Natural killer cell (primary cell): ENCODE results near the gene PTPRK. TPM values are rescaled to one million over a fixed set of nuclear protein-coding genes. Genes with fewer than 3 reads are reported as not detected.

Source experiments
- ATAC-seq, 3 donors: fragments of 150-1000 bp in 2 of 3; fragments of 200-7000 bp in 1 of 3; cut with Tn5 transposase; 1 replicate in 1 of 3; 2 replicates in 2 of 3; pipeline ENCODE4 v1.10.0; 2021; ENCODE audit warnings: mild to moderate bottlenecking in 2 of 3, moderate library complexity in 2 of 3
- DNase-seq, 2 donors: peaks; one replicate each; pipeline versions ENCODE4 v3.0.0 to v3.0.0-alpha.2; 2013 to 2021; ENCODE audit warnings: mixed read lengths in 1 of 2
- H3K27ac ChIP-seq: one replicate; pipeline ENCODE4 v1.5.1; 2013; ENCODE audit warnings: mild to moderate bottlenecking, low read length
- H3K27me3 ChIP-seq: one replicate; pipeline ENCODE4 v1.6.1; 2013; ENCODE audit warnings: low read length; ENCODE audit not compliant: control insufficient read depth, insufficient read depth
- H3K36me3 ChIP-seq: one replicate; pipeline ENCODE4 v1.6.1; 2013; ENCODE audit warnings: low read length; ENCODE audit not compliant: control insufficient read depth, insufficient read depth
- H3K4me1 ChIP-seq: one replicate; pipeline ENCODE4 v1.6.1; 2013; ENCODE audit warnings: low read length; ENCODE audit not compliant: control insufficient read depth, insufficient read depth
- H3K4me3 ChIP-seq: one replicate; pipeline ENCODE4 v1.5.1; 2013; ENCODE audit warnings: low read length
- H3K9me3 ChIP-seq: one replicate; pipeline ENCODE4 v1.6.1; 2013; ENCODE audit warnings: low read length; ENCODE audit not compliant: control insufficient read depth, insufficient read depth
- H3K27ac Mint-ChIP-seq, 2 donors: one replicate each; pipeline ENCODE4 v1.8.0; 2022; ENCODE audit warnings: mild to moderate bottlenecking in 2 of 2, mixed read lengths in 2 of 2, moderate library complexity in 1 of 2
- H3K27me3 Mint-ChIP-seq, 2 donors: one replicate each; pipeline ENCODE4 v1.8.0; 2022; ENCODE audit warnings: low read depth in 2 of 2, mixed read lengths in 2 of 2
- H3K36me3 Mint-ChIP-seq: one replicate; pipeline ENCODE4 v1.8.0; 2022; ENCODE audit warnings: mixed read lengths
- H3K4me1 Mint-ChIP-seq, 2 donors: one replicate each; pipeline ENCODE4 v1.8.0; 2022; ENCODE audit warnings: mixed read lengths in 2 of 2
- H3K4me3 Mint-ChIP-seq: one replicate; pipeline ENCODE4 v1.8.0; 2022; ENCODE audit warnings: mild to moderate bottlenecking, moderate library complexity, mixed read lengths
- H3K9me3 Mint-ChIP-seq, 2 donors: one replicate each; pipeline ENCODE4 v1.8.0; 2022; ENCODE audit warnings: mixed read lengths in 2 of 2
- WGBS: methylation state at CpG from one replicate; pipeline ENCODE4 v1.1.7; 2013; ENCODE audit warnings: missing lambda C conversion rate; ENCODE audit not compliant: insufficient coverage; 5-methylcytosine and 5-hydroxymethylcytosine counted together
- intact Hi-C: fragments of 100-400 bp; cut with micrococcal nuclease; formaldehyde crosslinking; loops from one replicate; pipeline ENCODE4 v1.14.2; 2022
- total RNA-seq, 4 donors: library from RNA; stranded (reverse); fragments of 120-200 nt in 1 of 4; gene quantifications; one replicate each; pipeline versions ENCODE4 v1.2.3 to v1.2.4, GENCODE V29; 2013 to 2022
- TF ChIP-seq, protein P1 (sequence below): fragments of 200-600 bp; IDR thresholded peaks from one replicate; pipeline ENCODE4 v1.8.0; 2022; ENCODE audit warnings: antibody characterized with exemption

PTPRK gene
- total RNA-seq, 3 donors from 2014 or later (not counting 1 experiment from before 2014, with no cell fraction given): 0.14 to 1.2 (median 0.95) TPM

- WGBS: 44% methylated on average over 2 of the region's 3 CpGs
- no peaks in the 10 kb centered on the region for H3K9me3 ChIP-seq
- ATAC-seq (no peak), DNase-seq (no peak)
- no peak overlapping the region for H3K27ac ChIP-seq
- no peaks in the 10 kb centered on the region for H3K4me1 ChIP-seq
- no peak overlapping the region for H3K4me3 ChIP-seq
- H3K4me1 Mint-ChIP-seq: no peaks in the 10 kb centered on the region
- H3K4me3 Mint-ChIP-seq: no peak overlapping the region
- TF ChIP-seq, protein P1, sequence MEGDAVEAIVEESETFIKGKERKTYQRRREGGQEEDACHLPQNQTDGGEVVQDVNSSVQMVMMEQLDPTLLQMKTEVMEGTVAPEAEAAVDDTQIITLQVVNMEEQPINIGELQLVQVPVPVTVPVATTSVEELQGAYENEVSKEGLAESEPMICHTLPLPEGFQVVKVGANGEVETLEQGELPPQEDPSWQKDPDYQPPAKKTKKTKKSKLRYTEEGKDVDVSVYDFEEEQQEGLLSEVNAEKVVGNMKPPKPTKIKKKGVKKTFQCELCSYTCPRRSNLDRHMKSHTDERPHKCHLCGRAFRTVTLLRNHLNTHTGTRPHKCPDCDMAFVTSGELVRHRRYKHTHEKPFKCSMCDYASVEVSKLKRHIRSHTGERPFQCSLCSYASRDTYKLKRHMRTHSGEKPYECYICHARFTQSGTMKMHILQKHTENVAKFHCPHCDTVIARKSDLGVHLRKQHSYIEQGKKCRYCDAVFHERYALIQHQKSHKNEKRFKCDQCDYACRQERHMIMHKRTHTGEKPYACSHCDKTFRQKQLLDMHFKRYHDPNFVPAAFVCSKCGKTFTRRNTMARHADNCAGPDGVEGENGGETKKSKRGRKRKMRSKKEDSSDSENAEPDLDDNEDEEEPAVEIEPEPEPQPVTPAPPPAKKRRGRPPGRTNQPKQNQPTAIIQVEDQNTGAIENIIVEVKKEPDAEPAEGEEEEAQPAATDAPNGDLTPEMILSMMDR: no peak
- H3K9me3 Mint-ChIP-seq: no peaks in the 10 kb centered on the region
- peaks cover 0 to 8% of the 10 kb centered on the region in 2 donors for H3K27me3 Mint-ChIP-seq
- intact Hi-C loops: no loop called here
- H3K27ac Mint-ChIP-seq: no peak overlapping the region
- H3K36me3 ChIP-seq: no peaks in the 10 kb centered on the region
- H3K27me3 ChIP-seq: no peaks in the 10 kb centered on the region
- no peaks in the 10 kb centered on the region for H3K36me3 Mint-ChIP-seq
Measured at GRCh38 chr6:128336436-128337095, 183.8 kb downstream of the PTPRK start.

GRCh38 chr6:128335963-128336362 is 184.4 kb downstream of the PTPRK start:
- Histone ChIP-seq H3K36me3 (no peaks in the 10 kb centered on the region), H3K27ac (no peak overlapping the region), H3K4me1 (no peaks in the 10 kb centered on the region), H3K9me3 (no peaks in the 10 kb centered on the region), H3K27me3 (no peaks in the 10 kb centered on the region), H3K4me3 (no peak overlapping the region)
- H3K36me3 Mint-ChIP-seq: no peaks in the 10 kb centered on the region
- H3K4me3 Mint-ChIP-seq: no peak overlapping the region
- WGBS: no CpG with 5 or more reads among the region's 1 CpG
- DNase-seq (no peak), ATAC-seq (no peak)
- intact Hi-C loops: no loop called here
- H3K9me3 Mint-ChIP-seq: no peaks in the 10 kb centered on the region
- TF ChIP-seq, protein P1: no peak
- H3K27ac Mint-ChIP-seq: no peak overlapping the region
- peaks cover 0 to 8% of the 10 kb centered on the region in 2 donors for H3K27me3 Mint-ChIP-seq
- no peaks in the 10 kb centered on the region for H3K4me1 Mint-ChIP-seq

DNA sequence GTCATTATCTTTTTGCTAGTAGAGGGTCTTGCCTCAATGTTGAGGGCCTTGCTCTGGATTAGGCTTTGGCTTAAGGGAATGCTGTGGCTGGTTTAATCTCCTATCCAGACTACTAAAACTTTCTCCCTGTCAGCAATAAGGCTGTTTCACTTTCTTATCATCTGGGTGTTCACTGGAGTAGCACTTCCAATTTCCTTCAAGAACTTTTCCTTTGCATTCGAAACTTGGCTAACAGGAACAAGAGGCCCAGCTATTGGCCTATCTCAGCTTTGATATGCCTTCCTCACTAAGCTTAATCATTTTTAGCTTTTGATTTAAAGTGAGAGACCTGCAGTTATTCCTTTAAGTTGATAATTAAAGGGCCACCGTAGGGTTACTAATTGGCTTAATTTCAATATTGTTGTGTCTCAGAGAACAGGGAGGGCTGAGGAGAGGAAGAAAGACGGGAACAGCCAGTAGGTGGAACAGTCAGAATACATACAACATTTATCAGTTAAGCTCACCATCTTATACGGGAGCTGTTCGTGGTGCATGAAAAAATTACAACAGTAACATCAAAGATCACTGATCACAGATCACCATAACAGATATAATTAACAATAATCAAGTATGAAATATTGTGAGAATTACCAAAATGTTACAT is 186.7 kb downstream of the PTPRK start:
- no peak overlapping the region for H3K27ac Mint-ChIP-seq

More for the DNA sequence above, 186.7 kb downstream of the PTPRK start:
- no peak overlapping the region for H3K27ac ChIP-seq
- peaks cover 0 to 8% of the 10 kb centered on the region in 2 donors for H3K27me3 Mint-ChIP-seq
- H3K27me3 ChIP-seq: no peaks in the 10 kb centered on the region
- H3K4me3 ChIP-seq: no peak overlapping the region
- H3K4me3 Mint-ChIP-seq: no peak overlapping the region
- no peaks in the 10 kb centered on the region for H3K9me3 Mint-ChIP-seq
- H3K36me3 ChIP-seq: no peaks in the 10 kb centered on the region
- ATAC-seq (no peak), DNase-seq (no peak)
- intact Hi-C loops: no loop called here
- H3K9me3 ChIP-seq: no peaks in the 10 kb centered on the region
- H3K36me3 Mint-ChIP-seq: no peaks in the 10 kb centered on the region
- no peaks in the 10 kb centered on the region for H3K4me1 Mint-ChIP-seq
- WGBS: 73% methylated on average over 2 of the region's 5 CpGs
- H3K4me1 ChIP-seq: no peaks in the 10 kb centered on the region
- TF ChIP-seq, protein P1: no peak
